ENCODE measurements around the gene MRPL55. TPM values are rescaled to one million over a fixed set of nuclear protein-coding genes. Genes with fewer than 3 reads are reported as not detected.

The MRPL55 gene
- total and polyA plus RNA-seq, 2 of the 13 experiments (the other 11 are each of a cell fraction or from before 2014, with no cell fraction given) = 58.6 to 92.9 TPM

- no peak for TF ChIP-seq ATF1 (CRISPR knock-in tag; IDR thresholded peaks at IDR 0.05)
- no peak for TF ChIP-seq TIGD3 (CRISPR knock-in tag; IDR thresholded peaks at IDR 0.05; ENCODE audit: borderline replicate concordance)
- no peak for TF ChIP-seq ZNF776 (CRISPR knock-in tag; IDR thresholded peaks at IDR 0.05)
- no peak; the same call in 1 of the 2 replicates for TF ChIP-seq SIN3A (IDR thresholded peaks at IDR 0.05; ENCODE audit: borderline replicate concordance, low read depth, low read length)
- no peak for TF ChIP-seq ZNF124 (CRISPR knock-in tag; IDR thresholded peaks at IDR 0.05)
- peak; percentile 64; the same call in 1 of the 2 replicates for TF ChIP-seq ZNF275 (CRISPR knock-in tag; IDR thresholded peaks at IDR 0.05; ENCODE audit: borderline replicate concordance)
- no peak for TF ChIP-seq DBP (CRISPR knock-in tag; IDR thresholded peaks at IDR 0.05; ENCODE audit: not compliant biosample characterization)
- TF ChIP-seq HDAC6 (IDR thresholded peaks at IDR 0.05; ENCODE audit: low read depth, low read length) = no peak
- 0 out of 2 replicates have a peak, but pooled peaks have one; percentile 66 for TF ChIP-seq ZMAT3 (CRISPR knock-in tag; conservative IDR thresholded peaks at IDR 0.05)
- TF ChIP-seq PREB (CRISPR knock-in tag; IDR thresholded peaks at IDR 0.05) = no peak
- no peak for TF ChIP-seq JUND (CRISPR knock-in tag; IDR thresholded peaks at IDR 0.05)
- TF ChIP-seq ZNF350 (CRISPR knock-in tag; IDR thresholded peaks at IDR 0.05; ENCODE audit: borderline replicate concordance, low read depth) = no peak
- no peak for TF ChIP-seq ARHGAP35 (CRISPR knock-in tag; IDR thresholded peaks at IDR 0.05; ENCODE audit: borderline replicate concordance)
- TF ChIP-seq NR1H2 (CRISPR knock-in tag; IDR thresholded peaks at IDR 0.05; ENCODE audit: borderline replicate concordance, low read depth) = no peak
- 0 out of 2 replicates have a peak, but pooled peaks have one; percentile 14 for TF ChIP-seq PPARG (CRISPR knock-in tag; conservative IDR thresholded peaks at IDR 0.05)
- TF ChIP-seq ZFY (CRISPR knock-in tag; IDR thresholded peaks at IDR 0.05) = peak; percentile 93
- no peak for TF ChIP-seq ZKSCAN1 (IDR thresholded peaks at IDR 0.05; ENCODE audit: low read length)
- 0 out of 2 replicates have a peak, but pooled peaks have one; percentile 17 for TF ChIP-seq ZBTB3 (CRISPR knock-in tag; IDR thresholded peaks at IDR 0.05; ENCODE audit: borderline replicate concordance, low read depth)
- TF ChIP-seq SRY (CRISPR knock-in tag; IDR thresholded peaks at IDR 0.05) = 0 out of 2 replicates have a peak, but pooled peaks have one; percentile 12
- no peak for TF ChIP-seq CEBPZ (IDR thresholded peaks at IDR 0.05; ENCODE audit: low read length)
- no peak; the same call in 1 of the 2 replicates for TF ChIP-seq SALL1 (CRISPR knock-in tag; IDR thresholded peaks at IDR 0.05)
Measured at GRCh38 chr1:228082214-228082917, 26.7 kb downstream of the MRPL55 start, which contains the start of gene ARF1 (continued).

All from HepG2 (cell line).